ENCODE measurements around the gene VAV1. TPM values are rescaled to one million over a fixed set of nuclear protein-coding genes. Genes with fewer than 3 reads are reported as not detected.

The VAV1 gene
- total and polyA plus RNA-seq, 5 experiments from 2014 or later: 18.7 to 85.0 (median 27.9) TPM

- Mint-ChIP-seq H3K27ac (no peak overlapping the region), H3K4me1 (peaks cover 8 to 31% (median 18%) of the 10 kb centered on the region in 4 donors), H3K36me3 (peaks cover 0 to 16% (median 6%) of the 10 kb centered on the region in 3 donors), H3K4me3 (no peak overlapping the region), H3K9me3 (no peaks in the 10 kb centered on the region), H3K27me3 (no peaks in the 10 kb centered on the region)
- no peak for DNase-seq
- ATAC-seq: no peak
- POLR2A ChIA-PET: no interaction called here
These were observed 39.6 kb upstream of the VAV1 start for GRCh38 chr19:6732803-6733337.

GRCh38 chr19:6733338-6734095 is 39.0 kb upstream of the VAV1 start:
- H3K4me3 Mint-ChIP-seq: no peak overlapping the region
- POLR2A ChIA-PET: no interaction called here
- DNase-seq (no peak), ATAC-seq (no peak)
- H3K36me3 Mint-ChIP-seq: peaks cover 0 to 16% (median 6%) of the 10 kb centered on the region in 3 donors
- no peaks in the 10 kb centered on the region for H3K9me3 Mint-ChIP-seq
- H3K27ac Mint-ChIP-seq: no peak overlapping the region
- no peaks in the 10 kb centered on the region for H3K27me3 Mint-ChIP-seq
- H3K4me1 Mint-ChIP-seq: peaks cover 15 to 31% (median 23%) of the 10 kb centered on the region in 4 donors

GRCh38 chr19:6734096-6734696 is 38.3 kb upstream of the VAV1 start:
- DNase-seq (no peak), ATAC-seq (no peak)
- no peaks in the 10 kb centered on the region for H3K27me3 Mint-ChIP-seq
- H3K36me3 Mint-ChIP-seq: peaks cover 0 to 16% (median 6%) of the 10 kb centered on the region in 3 donors
- peaks cover 20 to 32% (median 29%) of the 10 kb centered on the region in 4 donors for H3K4me1 Mint-ChIP-seq
- POLR2A ChIA-PET: no interaction called here
- no peaks in the 10 kb centered on the region for H3K9me3 Mint-ChIP-seq
- H3K4me3 Mint-ChIP-seq: peak overlapping the region in 2 of 10 donors; percentile 4 to 10
- peak overlapping the region in 2 of 10 donors; percentile 40 to 62 for H3K27ac Mint-ChIP-seq

- POLR2A ChIA-PET: interaction anchor here (0.8 to 5.7 kb wide), 2 partner anchors 37 to 128 kb away, joined by 3 to 81 read pairs; partner anchors contain the start of gene VAV1
- Mint-ChIP-seq H3K4me3 (peak overlapping the region in 4 of 10 donors; percentile 9 to 96 (median 28)), H3K4me1 (peaks cover 19 to 40% (median 34%) of the 10 kb centered on the region in 4 donors), H3K27me3 (no peaks in the 10 kb centered on the region), H3K27ac (peak overlapping the region in 7 of 10 donors; percentile 47 to 98 (median 97)), H3K36me3 (peaks cover 0 to 12% (median 4%) of the 10 kb centered on the region in 3 donors), H3K9me3 (no peaks in the 10 kb centered on the region)
- DNase-seq: no peak
- ATAC-seq: no peak
These were observed 37.2 kb upstream of the VAV1 start for GRCh38 chr19:6735181-6735911.

GRCh38 chr19:6736169-6736916 is 36.2 kb upstream of the VAV1 start:
- H3K27ac Mint-ChIP-seq: peak overlapping the region; percentile 93 to 99 (median 97)
- peaks cover 19 to 48% (median 40%) of the 10 kb centered on the region in 4 donors for H3K4me1 Mint-ChIP-seq
- H3K36me3 Mint-ChIP-seq: peaks cover 0 to 12% (median 4%) of the 10 kb centered on the region in 3 donors
- H3K4me3 Mint-ChIP-seq: peak overlapping the region; percentile 89 to 100 (median 96)
- POLR2A ChIA-PET: interaction anchor here (0.6 to 5.7 kb wide), 5 partner anchors 36 to 219 kb away, joined by 3 to 81 read pairs (median 3); partner anchors contain the start of gene VAV1
- ATAC-seq: peak; percentile 4 to 23
- H3K9me3 Mint-ChIP-seq: no peaks in the 10 kb centered on the region
- no peaks in the 10 kb centered on the region for H3K27me3 Mint-ChIP-seq
- peak; percentile 32 to 80 (median 62) for DNase-seq

- Mint-ChIP-seq H3K9me3 (no peaks in the 10 kb centered on the region), H3K4me1 (peaks cover 19 to 48% (median 44%) of the 10 kb centered on the region in 4 donors), H3K27ac (peak overlapping the region; percentile 93 to 99 (median 97)), H3K36me3 (peaks cover 0 to 12% (median 4%) of the 10 kb centered on the region in 3 donors), H3K4me3 (peak overlapping the region; percentile 89 to 100 (median 96)), H3K27me3 (no peaks in the 10 kb centered on the region)
- DNase-seq: no peak
- POLR2A ChIA-PET: interaction anchor here (0.6 to 5.7 kb wide), 10 partner anchors 11 to 947 kb away, joined by 3 to 81 read pairs (median 6); partner anchors contain the start of gene VAV1
- ATAC-seq: peak in 1 of 2 donors; percentile 0
These were observed 35.6 kb upstream of the VAV1 start for GRCh38 chr19:6736917-6737283.

- POLR2A ChIA-PET: interaction anchor here (0.5 to 5.7 kb wide), 21 partner anchors 10 to 947 kb away, joined by 3 to 81 read pairs (median 5); partner anchors contain the start of genes DENND1C, SH2D3A and VAV1
- Mint-ChIP-seq H3K4me1 (peaks cover 19 to 48% (median 44%) of the 10 kb centered on the region in 4 donors), H3K9me3 (no peaks in the 10 kb centered on the region), H3K36me3 (peaks cover 0 to 8% (median 4%) of the 10 kb centered on the region in 3 donors), H3K27ac (peak within 1 kb of the TSS; percentile 93 to 99 (median 97)), H3K4me3 (peak within 1 kb of the TSS; percentile 89 to 100 (median 96)), H3K27me3 (no peaks in the 10 kb centered on the region)
- ATAC-seq (peak; percentile 82 to 84), DNase-seq (peak; percentile 97 to 100 (median 99))
These were observed 35.1 kb upstream of the VAV1 start, which contains the start of gene GPR108 for GRCh38 chr19:6737284-6737872. Gene GPR108 (minus strand): TSS chr19:6737580. CDS start chr19:6737576, 4 bp downstream.

- no peaks in the 10 kb centered on the region for H3K9me3 Mint-ChIP-seq
- peaks cover 19 to 48% (median 44%) of the 10 kb centered on the region in 4 donors for H3K4me1 Mint-ChIP-seq
- peak in 1 of 2 donors; percentile 9 for ATAC-seq
- H3K36me3 Mint-ChIP-seq: peaks cover 0 to 3% (median 0%) of the 10 kb centered on the region in 3 donors
- H3K27ac Mint-ChIP-seq: peak overlapping the region; percentile 93 to 99 (median 97)
- H3K4me3 Mint-ChIP-seq: peak overlapping the region; percentile 89 to 100 (median 95)
- no peaks in the 10 kb centered on the region for H3K27me3 Mint-ChIP-seq
- DNase-seq: peak; percentile 51 to 87 (median 68)
- POLR2A ChIA-PET: interaction anchor here (0.5 to 5.7 kb wide), 24 partner anchors 9 to 452 kb away, joined by 3 to 81 read pairs (median 5); partner anchors contain the start of genes CLPP, DENND1C, SH2D3A and VAV1
These were observed 34.4 kb upstream of the VAV1 start for GRCh38 chr19:6737873-6738786.

- H3K27me3 Mint-ChIP-seq: no peaks in the 10 kb centered on the region
These were observed 33.6 kb upstream of the VAV1 start for GRCh38 chr19:6738787-6739389.

More at GRCh38 chr19:6738787-6739389, 33.6 kb upstream of the VAV1 start:
- Mint-ChIP-seq H3K4me1 (peaks cover 19 to 48% (median 44%) of the 10 kb centered on the region in 4 donors), H3K9me3 (no peaks in the 10 kb centered on the region), H3K27ac (peak overlapping the region; percentile 93 to 99 (median 97)), H3K4me3 (peak overlapping the region; percentile 89 to 100 (median 95)), H3K36me3 (peaks cover 0 to 3% (median 0%) of the 10 kb centered on the region in 3 donors)
- ATAC-seq (no peak), DNase-seq (peak in 2 of 10 donors; percentile 16 to 41)
- POLR2A ChIA-PET: interaction anchor here (0.7 to 5.7 kb wide), 13 partner anchors 9 to 152 kb away, joined by 3 to 81 read pairs (median 7); partner anchors contain the start of genes SH2D3A and VAV1

Measured in naive thymus-derived CD8-positive, alpha-beta T cell (primary cell).